GM18520 (cell line): ENCODE measurements around the gene KAT6B.

Experiments used
- ATAC-seq: cut with Tn5 transposase; IDR thresholded peaks from one replicate; pipeline ENCODE4 v1.9.1; 2021; ENCODE audit not compliant: unreplicated experiment

KAT6B gene

GRCh38 chr10:74977913-74978847, 151.8 kb downstream of the KAT6B start:
- peak; percentile 83 for ATAC-seq

- ATAC-seq: no peak
Measured at GRCh38 chr10:74981831-74982633, 155.6 kb downstream of the KAT6B start.

- ATAC-seq: no peak
Measured at GRCh38 chr10:74982634-74982982, 156.2 kb downstream of the KAT6B start.

- ATAC-seq: no peak
Measured at GRCh38 chr10:74983383-74983782, 157.0 kb downstream of the KAT6B start.

GRCh38 chr10:74987339-74988053, 161.1 kb downstream of the KAT6B start:
- no peak for ATAC-seq

- no peak for ATAC-seq
Measured at GRCh38 chr10:74988054-74988775, 161.8 kb downstream of the KAT6B start.

- no peak for ATAC-seq
Measured at GRCh38 chr10:74988832-74989561, 162.6 kb downstream of the KAT6B start.

- ATAC-seq: no peak
Measured at GRCh38 chr10:74991435-74991834, 165.0 kb downstream of the KAT6B start.

GRCh38 chr10:74992068-74992467, 165.7 kb downstream of the KAT6B start:
- ATAC-seq: no peak

- ATAC-seq: no peak
Measured at GRCh38 chr10:74993649-74994048, 167.2 kb downstream of the KAT6B start.

GRCh38 chr10:74994854-74995253, 168.5 kb downstream of the KAT6B start:
- no peak for ATAC-seq

- no peak for ATAC-seq
Measured at GRCh38 chr10:74995806-74996205, 169.4 kb downstream of the KAT6B start.

GRCh38 chr10:74997163-74997562, 170.8 kb downstream of the KAT6B start:
- ATAC-seq: no peak

GRCh38 chr10:75000748-75001321, 174.4 kb downstream of the KAT6B start:
- peak; percentile 72 for ATAC-seq

- ATAC-seq: no peak
Measured at GRCh38 chr10:75001715-75002350, 175.4 kb downstream of the KAT6B start.

- ATAC-seq: no peak
Measured at GRCh38 chr10:75002351-75002725, 175.9 kb downstream of the KAT6B start.

- ATAC-seq: no peak
Measured at GRCh38 chr10:75002967-75003594, 176.7 kb downstream of the KAT6B start.

- ATAC-seq: no peak
Measured at GRCh38 chr10:75003891-75004290, 177.5 kb downstream of the KAT6B start.

GRCh38 chr10:75007646-75008045, 181.2 kb downstream of the KAT6B start:
- no peak for ATAC-seq
